ENCODE measurements around the gene CDH4. TPM values are rescaled to one million over a fixed set of nuclear protein-coding genes. Genes with fewer than 3 reads are reported as not detected.

Gene CDH4
- total RNA-seq, 6 donors from 2014 or later: 0.20 to 1.0 (median 0.40) TPM; not detected in 1

- DNase-seq: no peak
- TF ChIP-seq POLR2AphosphoS5 (IDR thresholded peaks at IDR 0.05): no peak
- no peak for TF ChIP-seq EP300 (IDR thresholded peaks at IDR 0.05)
- TF ChIP-seq POLR2A (IDR thresholded peaks at IDR 0.05): no peak
- H3K9me3 ChIP-seq: no peaks in the 10 kb centered on the region
- WGBS, 2 donors: 37 to 46% methylated on average over 12 of the region's 12 CpGs
- H3K4me3 ChIP-seq: no peak overlapping the region
- H3K27me3 ChIP-seq: peaks cover 0 to 13% (median 0%) of the 10 kb centered on the region in 4 donors
- no peaks in the 10 kb centered on the region for H3K36me3 ChIP-seq
- ATAC-seq (ENCODE audit: low FRiP score in 2 of 2): no peak
- H3K27ac ChIP-seq: no peak overlapping the region
- H3K4me1 ChIP-seq: no peaks in the 10 kb centered on the region
These were observed 704.6 kb downstream of the CDH4 start for GRCh38 chr20:61956396-61957342.

GRCh38 chr20:61957961-61958715 lies 706.1 kb downstream of the CDH4 start:
- DNase-seq (peak in 1 of 2 donors; percentile 8), ATAC-seq (ENCODE audit: low FRiP score in 2 of 2) (no peak)
- WGBS, 2 donors: 77 to 80% methylated on average over 12 of the region's 12 CpGs
- no peak for TF ChIP-seq EP300 (IDR thresholded peaks at IDR 0.05)
- no peak for TF ChIP-seq POLR2A (IDR thresholded peaks at IDR 0.05)
- TF ChIP-seq POLR2AphosphoS5 (IDR thresholded peaks at IDR 0.05): no peak
- TF ChIP-seq CTCF (IDR thresholded peaks at IDR 0.05): no peak
- Histone ChIP-seq H3K4me1 (no peaks in the 10 kb centered on the region), H3K36me3 (no peaks in the 10 kb centered on the region), H3K4me3 (no peak overlapping the region), H3K27me3 (peaks cover 0 to 6% (median 0%) of the 10 kb centered on the region in 4 donors), H3K9me3 (no peaks in the 10 kb centered on the region), H3K27ac (no peak overlapping the region)

- DNase-seq: no peak
- no peak for ATAC-seq (ENCODE audit: low FRiP score in 2 of 2)
- Histone ChIP-seq H3K4me1 (no peaks in the 10 kb centered on the region), H3K9me3 (no peaks in the 10 kb centered on the region), H3K36me3 (no peaks in the 10 kb centered on the region), H3K27ac (no peak overlapping the region), H3K4me3 (no peak overlapping the region), H3K27me3 (no peaks in the 10 kb centered on the region)
- 72 to 76% methylated on average over 22 of the region's 22 CpGs for WGBS, 2 donors
- TF ChIP-seq POLR2AphosphoS5 (IDR thresholded peaks at IDR 0.05): no peak
- no peak for TF ChIP-seq POLR2A (IDR thresholded peaks at IDR 0.05)
- no peak for TF ChIP-seq EP300 (IDR thresholded peaks at IDR 0.05)
- TF ChIP-seq CTCF (IDR thresholded peaks at IDR 0.05): no peak
These were observed 707.0 kb downstream of the CDH4 start for GRCh38 chr20:61958773-61959700.

GRCh38 chr20:61960836-61961235 lies 708.8 kb downstream of the CDH4 start:
- H3K4me1 ChIP-seq: peaks cover 0 to 7% (median 2%) of the 10 kb centered on the region in 4 donors
- no peak overlapping the region for H3K4me3 ChIP-seq
- TF ChIP-seq EP300 (IDR thresholded peaks at IDR 0.05) (no peak), CTCF (IDR thresholded peaks at IDR 0.05) (no peak), POLR2AphosphoS5 (IDR thresholded peaks at IDR 0.05) (no peak), POLR2A (IDR thresholded peaks at IDR 0.05) (no peak)
- H3K27me3 ChIP-seq: peaks cover 0 to 12% (median 6%) of the 10 kb centered on the region in 4 donors
- H3K27ac ChIP-seq: no peak overlapping the region
- 93 to 94% methylated on average over 12 of the region's 12 CpGs for WGBS, 2 donors
- H3K36me3 ChIP-seq: no peaks in the 10 kb centered on the region
- DNase-seq (no peak), ATAC-seq (ENCODE audit: low FRiP score in 2 of 2) (no peak)
- H3K9me3 ChIP-seq: no peaks in the 10 kb centered on the region

All from upper lobe of left lung (tissue), 6 donors.